ENCODE results near the gene FBXW7.

Gene FBXW7

DNA sequence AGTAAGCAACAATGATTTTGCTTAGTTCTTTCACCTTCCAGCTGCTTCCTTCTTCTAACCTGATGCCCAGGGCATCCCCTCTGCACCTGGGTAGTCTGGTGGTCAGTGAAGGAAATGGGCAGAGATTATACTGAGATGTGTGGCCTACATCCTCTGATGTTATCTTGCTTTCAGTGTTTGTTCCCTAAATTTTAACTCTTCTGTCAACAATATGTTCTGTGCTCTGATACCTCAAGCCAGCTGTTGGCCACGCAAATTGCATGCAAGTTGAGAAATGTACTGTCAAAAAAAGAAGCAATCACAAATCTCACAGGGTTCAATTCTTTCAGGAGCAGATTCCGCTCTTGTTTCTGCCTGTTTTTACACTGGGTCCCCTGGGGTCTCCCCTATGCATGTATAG lies 73.8 kb downstream of the FBXW7 start:
- H3K4me3 ChIP-seq (ENCODE audit: low read depth, low read length), result no peak overlapping the region
- TF ChIP-seq, protein P1, sequence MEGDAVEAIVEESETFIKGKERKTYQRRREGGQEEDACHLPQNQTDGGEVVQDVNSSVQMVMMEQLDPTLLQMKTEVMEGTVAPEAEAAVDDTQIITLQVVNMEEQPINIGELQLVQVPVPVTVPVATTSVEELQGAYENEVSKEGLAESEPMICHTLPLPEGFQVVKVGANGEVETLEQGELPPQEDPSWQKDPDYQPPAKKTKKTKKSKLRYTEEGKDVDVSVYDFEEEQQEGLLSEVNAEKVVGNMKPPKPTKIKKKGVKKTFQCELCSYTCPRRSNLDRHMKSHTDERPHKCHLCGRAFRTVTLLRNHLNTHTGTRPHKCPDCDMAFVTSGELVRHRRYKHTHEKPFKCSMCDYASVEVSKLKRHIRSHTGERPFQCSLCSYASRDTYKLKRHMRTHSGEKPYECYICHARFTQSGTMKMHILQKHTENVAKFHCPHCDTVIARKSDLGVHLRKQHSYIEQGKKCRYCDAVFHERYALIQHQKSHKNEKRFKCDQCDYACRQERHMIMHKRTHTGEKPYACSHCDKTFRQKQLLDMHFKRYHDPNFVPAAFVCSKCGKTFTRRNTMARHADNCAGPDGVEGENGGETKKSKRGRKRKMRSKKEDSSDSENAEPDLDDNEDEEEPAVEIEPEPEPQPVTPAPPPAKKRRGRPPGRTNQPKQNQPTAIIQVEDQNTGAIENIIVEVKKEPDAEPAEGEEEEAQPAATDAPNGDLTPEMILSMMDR (IDR thresholded peaks at IDR 0.05; ENCODE audit: low read depth, low read length), result no peak
- in situ Hi-C loops (cut with HindIII; ENCODE audit: low sequenced_read_pairs), result no loop called here
- DNase-seq (ENCODE audit: low read depth, low spot score), result no peak

DNA sequence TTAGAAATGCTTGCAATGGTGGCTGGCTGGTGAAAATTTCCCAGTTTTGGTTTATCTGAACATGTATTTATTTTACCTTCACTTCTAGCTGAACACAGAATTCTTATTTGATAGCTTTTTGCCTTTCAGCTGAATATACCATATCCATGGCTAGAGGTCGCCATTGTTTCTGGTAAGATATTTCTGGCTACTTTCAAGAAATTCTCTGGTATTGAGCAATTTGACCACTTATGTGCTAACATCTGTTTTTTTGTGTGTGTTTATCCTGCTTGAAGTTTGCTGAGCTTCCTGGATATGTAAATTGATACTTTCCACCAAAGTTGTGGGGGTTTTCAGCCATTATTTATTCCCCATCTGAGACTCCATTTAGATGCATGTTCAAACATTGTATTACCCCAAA lies 75.4 kb downstream of the FBXW7 start:
- TF ChIP-seq, protein P1 (IDR thresholded peaks at IDR 0.05; ENCODE audit: low read depth, low read length), result peak; percentile 21
- in situ Hi-C loops (cut with HindIII; ENCODE audit: low sequenced_read_pairs), result no loop called here
- H3K4me3 ChIP-seq (ENCODE audit: low read depth, low read length), result no peak overlapping the region
- peak; percentile 57 for DNase-seq (ENCODE audit: low read depth, low spot score)

DNA sequence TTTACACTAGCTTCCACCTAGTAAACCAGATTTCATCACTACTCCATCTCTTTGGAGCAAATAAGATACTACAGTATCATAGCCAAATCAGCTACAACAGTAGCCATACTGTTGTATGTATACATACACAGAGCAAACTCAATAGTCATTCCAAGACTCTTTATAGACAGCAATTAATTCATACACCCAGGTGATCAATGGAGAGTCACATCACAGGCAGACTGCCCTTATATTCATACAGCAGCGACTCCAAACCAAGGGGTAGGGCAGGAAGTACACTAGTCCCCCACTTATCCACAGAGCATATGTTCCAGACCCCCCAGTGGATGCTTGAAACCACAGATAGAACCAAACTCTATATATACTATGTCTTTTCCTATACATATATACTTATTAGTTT lies 76.6 kb downstream of the FBXW7 start:
- H3K4me3 ChIP-seq (ENCODE audit: low read depth, low read length), result no peak overlapping the region

DNA sequence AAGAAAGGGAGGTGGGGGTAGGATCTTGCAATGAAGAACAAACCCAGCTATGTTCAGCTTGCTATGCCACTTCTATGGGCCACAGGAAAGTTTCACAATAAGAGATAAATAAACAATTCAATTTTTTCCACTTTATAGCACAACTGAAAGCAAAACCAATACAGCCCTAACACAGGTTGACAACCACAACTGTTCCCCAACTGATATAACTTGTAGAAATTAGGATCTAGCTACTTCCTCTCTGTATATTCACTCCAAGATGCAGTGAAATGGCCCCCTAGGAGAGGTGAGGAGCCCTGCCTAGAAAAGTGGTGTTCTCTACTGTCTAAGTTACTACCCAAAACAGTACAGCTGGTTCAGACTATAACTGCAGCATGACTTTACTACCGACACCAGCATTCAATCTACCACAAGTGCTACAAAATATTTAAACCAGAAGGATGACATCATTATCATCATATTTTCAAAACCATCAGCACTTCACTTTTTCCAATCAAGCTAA lies 77.0 kb downstream of the FBXW7 start:
- no peak overlapping the region for H3K4me3 ChIP-seq (ENCODE audit: low read depth, low read length)

More for the DNA sequence above, 76.6 kb downstream of the FBXW7 start:
- no peak for DNase-seq (ENCODE audit: low read depth, low spot score)
- in situ Hi-C loops (cut with HindIII; ENCODE audit: low sequenced_read_pairs), result no loop called here
- TF ChIP-seq, protein P1 (IDR thresholded peaks at IDR 0.05; ENCODE audit: low read depth, low read length), result no peak

DNA sequence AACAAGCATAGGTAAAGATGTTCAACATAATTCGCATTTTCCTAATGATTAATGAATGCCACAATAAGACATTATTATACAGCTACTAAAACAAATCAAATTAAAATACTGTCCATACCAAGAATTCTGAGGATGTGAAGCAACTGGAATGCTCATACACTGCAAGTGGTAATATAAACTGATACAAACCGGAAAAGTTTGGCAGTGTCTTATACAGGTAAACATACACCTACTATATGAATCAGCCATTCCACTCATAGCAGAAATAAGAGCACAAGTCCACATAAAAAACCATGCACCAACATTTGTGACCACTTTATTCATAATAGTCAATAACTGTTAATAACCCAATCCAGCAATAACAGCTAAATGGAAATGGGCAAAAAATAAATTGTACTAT lies 79.3 kb downstream of the FBXW7 start:
- no peak overlapping the region for H3K4me3 ChIP-seq (ENCODE audit: low read depth, low read length)
- DNase-seq (ENCODE audit: low read depth, low spot score), result no peak
- TF ChIP-seq, protein P1 (IDR thresholded peaks at IDR 0.05; ENCODE audit: low read depth, low read length), result no peak
- in situ Hi-C loops (cut with HindIII; ENCODE audit: low sequenced_read_pairs), result no loop called here

More for the DNA sequence above, 77.0 kb downstream of the FBXW7 start:
- in situ Hi-C loops (cut with HindIII; ENCODE audit: low sequenced_read_pairs), result no loop called here
- DNase-seq (ENCODE audit: low read depth, low spot score), result no peak
- TF ChIP-seq, protein P1 (IDR thresholded peaks at IDR 0.05; ENCODE audit: low read depth, low read length), result no peak

DNA sequence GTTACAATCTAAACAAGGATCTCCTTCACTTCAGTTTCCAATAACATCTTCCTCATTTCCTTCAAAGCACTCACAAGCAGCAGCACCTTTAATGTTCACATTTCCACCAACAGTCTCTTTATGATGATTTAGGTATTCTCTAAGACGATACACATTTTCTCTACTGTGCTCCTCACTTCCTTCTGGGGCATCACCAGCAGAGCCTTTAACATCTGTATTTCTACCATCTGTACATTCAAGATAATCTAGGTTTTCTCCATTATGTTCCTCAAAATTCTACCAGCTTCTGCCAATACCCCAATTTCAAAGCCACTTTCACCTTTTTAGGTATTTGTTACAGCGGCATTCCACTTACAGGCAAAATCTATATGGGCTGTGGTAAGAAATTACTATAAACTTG lies 80.6 kb downstream of the FBXW7 start:
- in situ Hi-C loops (cut with HindIII; ENCODE audit: low sequenced_read_pairs), result no loop called here
- TF ChIP-seq, protein P1 (IDR thresholded peaks at IDR 0.05; ENCODE audit: low read depth, low read length), result no peak

More for the DNA sequence above, 80.6 kb downstream of the FBXW7 start:
- no peak overlapping the region for H3K4me3 ChIP-seq (ENCODE audit: low read depth, low read length)
- DNase-seq (ENCODE audit: low read depth, low spot score), result no peak

Data from astrocyte of the spinal cord (primary cell).